Thyroid gland (tissue), 4 donors: ENCODE data around the gene TSPAN31.

Experiments
- POLR2A ChIP-seq, 2 donors: fragments of 450-650 bp; IDR thresholded peaks; one replicate each; pipeline ENCODE4 v1.6.1; 2017; ENCODE audit warnings: antibody characterized with exemption in 2 of 2, mild to moderate bottlenecking in 2 of 2, moderate library complexity in 1 of 2
- TF ChIP-seq, protein P1 (sequence below), 6 experiments: fragments of 200-600 bp in 3 of 6; fragments of 450-650 bp in 3 of 6; sonication (generic) in 3 of 6; IDR thresholded peaks; one replicate each; pipeline ENCODE4 v1.5.1; 2016 to 2019; ENCODE audit warnings: antibody characterized with exemption in 6 of 6, mild to moderate bottlenecking in 2 of 6, inconsistent platforms in 1 of 6, moderate library complexity in 1 of 6

- TF ChIP-seq POLR2A (IDR thresholded peaks at IDR 0.05) = no peak
- TF ChIP-seq, protein P1, sequence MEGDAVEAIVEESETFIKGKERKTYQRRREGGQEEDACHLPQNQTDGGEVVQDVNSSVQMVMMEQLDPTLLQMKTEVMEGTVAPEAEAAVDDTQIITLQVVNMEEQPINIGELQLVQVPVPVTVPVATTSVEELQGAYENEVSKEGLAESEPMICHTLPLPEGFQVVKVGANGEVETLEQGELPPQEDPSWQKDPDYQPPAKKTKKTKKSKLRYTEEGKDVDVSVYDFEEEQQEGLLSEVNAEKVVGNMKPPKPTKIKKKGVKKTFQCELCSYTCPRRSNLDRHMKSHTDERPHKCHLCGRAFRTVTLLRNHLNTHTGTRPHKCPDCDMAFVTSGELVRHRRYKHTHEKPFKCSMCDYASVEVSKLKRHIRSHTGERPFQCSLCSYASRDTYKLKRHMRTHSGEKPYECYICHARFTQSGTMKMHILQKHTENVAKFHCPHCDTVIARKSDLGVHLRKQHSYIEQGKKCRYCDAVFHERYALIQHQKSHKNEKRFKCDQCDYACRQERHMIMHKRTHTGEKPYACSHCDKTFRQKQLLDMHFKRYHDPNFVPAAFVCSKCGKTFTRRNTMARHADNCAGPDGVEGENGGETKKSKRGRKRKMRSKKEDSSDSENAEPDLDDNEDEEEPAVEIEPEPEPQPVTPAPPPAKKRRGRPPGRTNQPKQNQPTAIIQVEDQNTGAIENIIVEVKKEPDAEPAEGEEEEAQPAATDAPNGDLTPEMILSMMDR (IDR thresholded peaks at IDR 0.05) = no peak
These were observed 37.0 kb downstream of the TSPAN31 start for GRCh38 chr12:57781801-57782200.
